ENCODE results near the gene ARHGEF2. TPM values are rescaled to one million over a fixed set of nuclear protein-coding genes. Genes with fewer than 3 reads are reported as not detected.

ARHGEF2 gene
- total and polyA plus RNA-seq, 7 donors: 7.4 to 54.0 (median 39.1) TPM

GRCh38 chr1:155947741-155948140, 30.6 kb downstream of the ARHGEF2 start:
- intact Hi-C loops (cut with DNase I): no loop called here
- ATAC-seq (no peak), DNase-seq (no peak)
- H3K36me3 ChIP-seq (ENCODE audit: insufficient read depth in 1 of 2, low read depth in 1 of 2): peaks cover 13 to 69% of the 10 kb centered on the region in 2 donors
- H3K27ac ChIP-seq: no peak overlapping the region
- peaks cover 15% of the 10 kb centered on the region for H3K4me1 ChIP-seq
- no peak overlapping the region for H3K4me3 ChIP-seq
- 74 to 89% (median 81%) methylated on average over 8 of the region's 8 CpGs for WGBS, 3 donors
- TF ChIP-seq, protein P1, sequence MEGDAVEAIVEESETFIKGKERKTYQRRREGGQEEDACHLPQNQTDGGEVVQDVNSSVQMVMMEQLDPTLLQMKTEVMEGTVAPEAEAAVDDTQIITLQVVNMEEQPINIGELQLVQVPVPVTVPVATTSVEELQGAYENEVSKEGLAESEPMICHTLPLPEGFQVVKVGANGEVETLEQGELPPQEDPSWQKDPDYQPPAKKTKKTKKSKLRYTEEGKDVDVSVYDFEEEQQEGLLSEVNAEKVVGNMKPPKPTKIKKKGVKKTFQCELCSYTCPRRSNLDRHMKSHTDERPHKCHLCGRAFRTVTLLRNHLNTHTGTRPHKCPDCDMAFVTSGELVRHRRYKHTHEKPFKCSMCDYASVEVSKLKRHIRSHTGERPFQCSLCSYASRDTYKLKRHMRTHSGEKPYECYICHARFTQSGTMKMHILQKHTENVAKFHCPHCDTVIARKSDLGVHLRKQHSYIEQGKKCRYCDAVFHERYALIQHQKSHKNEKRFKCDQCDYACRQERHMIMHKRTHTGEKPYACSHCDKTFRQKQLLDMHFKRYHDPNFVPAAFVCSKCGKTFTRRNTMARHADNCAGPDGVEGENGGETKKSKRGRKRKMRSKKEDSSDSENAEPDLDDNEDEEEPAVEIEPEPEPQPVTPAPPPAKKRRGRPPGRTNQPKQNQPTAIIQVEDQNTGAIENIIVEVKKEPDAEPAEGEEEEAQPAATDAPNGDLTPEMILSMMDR (IDR thresholded peaks at IDR 0.05): no peak
- no peaks in the 10 kb centered on the region for H3K9me3 ChIP-seq
- H3K27me3 ChIP-seq (ENCODE audit: insufficient read depth in 3 of 3, low read length in 2 of 3): no peaks in the 10 kb centered on the region

- no peak overlapping the region for H3K4me3 ChIP-seq
- WGBS, 3 donors: 55 to 57% (median 57%) methylated on average over 4 of the region's 4 CpGs
- H3K27me3 ChIP-seq (ENCODE audit: insufficient read depth in 3 of 3, low read length in 2 of 3): no peaks in the 10 kb centered on the region
- no peak for ATAC-seq
- H3K9me3 ChIP-seq: no peaks in the 10 kb centered on the region
- intact Hi-C loops (cut with DNase I): no loop called here
- peaks cover 10% of the 10 kb centered on the region for H3K4me1 ChIP-seq
- TF ChIP-seq, protein P1 (IDR thresholded peaks at IDR 0.05): no peak
- H3K27ac ChIP-seq: no peak overlapping the region
- H3K36me3 ChIP-seq (ENCODE audit: insufficient read depth in 1 of 2, low read depth in 1 of 2): peaks cover 13 to 65% of the 10 kb centered on the region in 2 donors
- DNase-seq: no peak
Observed at GRCh38 chr1:155947292-155947691, 31.1 kb downstream of the ARHGEF2 start.

- Histone ChIP-seq H3K27ac (no peak overlapping the region), H3K9me3 (no peaks in the 10 kb centered on the region), H3K27me3 (ENCODE audit: insufficient read depth in 3 of 3, low read length in 2 of 3) (no peaks in the 10 kb centered on the region), H3K4me3 (no peak overlapping the region), H3K4me1 (peaks cover 7% of the 10 kb centered on the region), H3K36me3 (ENCODE audit: insufficient read depth in 1 of 2, low read depth in 1 of 2) (peaks cover 13 to 59% of the 10 kb centered on the region in 2 donors)
- no peak for ATAC-seq
- DNase-seq: no peak
- intact Hi-C loops (cut with DNase I): no loop called here
- TF ChIP-seq, protein P1 (IDR thresholded peaks at IDR 0.05): no peak
- WGBS, 3 donors: 69 to 84% (median 76%) methylated on average over 8 of the region's 8 CpGs
Observed at GRCh38 chr1:155946633-155947219, 31.6 kb downstream of the ARHGEF2 start.

- WGBS, 3 donors: 42 to 45% (median 45%) methylated on average over 6 of the region's 6 CpGs
- peaks cover 18% of the 10 kb centered on the region for H3K4me1 ChIP-seq
- ATAC-seq: no peak
- H3K4me3 ChIP-seq: no peak overlapping the region
- H3K27ac ChIP-seq: no peak overlapping the region
- no peaks in the 10 kb centered on the region for H3K27me3 ChIP-seq (ENCODE audit: insufficient read depth in 3 of 3, low read length in 2 of 3)
- no peak for DNase-seq
- H3K36me3 ChIP-seq (ENCODE audit: insufficient read depth in 1 of 2, low read depth in 1 of 2): peaks cover 3 to 36% of the 10 kb centered on the region in 2 donors
- TF ChIP-seq, protein P1 (IDR thresholded peaks at IDR 0.05): no peak
- no peaks in the 10 kb centered on the region for H3K9me3 ChIP-seq
- intact Hi-C loops (cut with DNase I): no loop called here
Observed at GRCh38 chr1:155944444-155944799, 33.9 kb downstream of the ARHGEF2 start.

GRCh38 chr1:155942578-155943141, 35.7 kb downstream of the ARHGEF2 start:
- DNase-seq: no peak
- ATAC-seq: peak in 2 of 4 donors; percentile 2 to 3
- Histone ChIP-seq H3K36me3 (ENCODE audit: insufficient read depth in 1 of 2, low read depth in 1 of 2) (peaks cover 0 to 18% of the 10 kb centered on the region in 2 donors), H3K27me3 (ENCODE audit: insufficient read depth in 3 of 3, low read length in 2 of 3) (no peaks in the 10 kb centered on the region), H3K9me3 (no peaks in the 10 kb centered on the region), H3K4me1 (peaks cover 18% of the 10 kb centered on the region), H3K4me3 (no peak overlapping the region), H3K27ac (peak overlapping the region; percentile 36)
- TF ChIP-seq, protein P1 (IDR thresholded peaks at IDR 0.05): no peak
- intact Hi-C loops (cut with DNase I): no loop called here
- WGBS, 3 donors: 58 to 70% (median 60%) methylated on average over 11 of the region's 11 CpGs
